Measurements from ENCODE around the gene BRWD1.
"Not testable (repeated sequence)": the region's sequence is repeated elsewhere in the genome, so short reads cannot be mapped to it uniquely, and the experiment has no call there.

The BRWD1 gene

DNA sequence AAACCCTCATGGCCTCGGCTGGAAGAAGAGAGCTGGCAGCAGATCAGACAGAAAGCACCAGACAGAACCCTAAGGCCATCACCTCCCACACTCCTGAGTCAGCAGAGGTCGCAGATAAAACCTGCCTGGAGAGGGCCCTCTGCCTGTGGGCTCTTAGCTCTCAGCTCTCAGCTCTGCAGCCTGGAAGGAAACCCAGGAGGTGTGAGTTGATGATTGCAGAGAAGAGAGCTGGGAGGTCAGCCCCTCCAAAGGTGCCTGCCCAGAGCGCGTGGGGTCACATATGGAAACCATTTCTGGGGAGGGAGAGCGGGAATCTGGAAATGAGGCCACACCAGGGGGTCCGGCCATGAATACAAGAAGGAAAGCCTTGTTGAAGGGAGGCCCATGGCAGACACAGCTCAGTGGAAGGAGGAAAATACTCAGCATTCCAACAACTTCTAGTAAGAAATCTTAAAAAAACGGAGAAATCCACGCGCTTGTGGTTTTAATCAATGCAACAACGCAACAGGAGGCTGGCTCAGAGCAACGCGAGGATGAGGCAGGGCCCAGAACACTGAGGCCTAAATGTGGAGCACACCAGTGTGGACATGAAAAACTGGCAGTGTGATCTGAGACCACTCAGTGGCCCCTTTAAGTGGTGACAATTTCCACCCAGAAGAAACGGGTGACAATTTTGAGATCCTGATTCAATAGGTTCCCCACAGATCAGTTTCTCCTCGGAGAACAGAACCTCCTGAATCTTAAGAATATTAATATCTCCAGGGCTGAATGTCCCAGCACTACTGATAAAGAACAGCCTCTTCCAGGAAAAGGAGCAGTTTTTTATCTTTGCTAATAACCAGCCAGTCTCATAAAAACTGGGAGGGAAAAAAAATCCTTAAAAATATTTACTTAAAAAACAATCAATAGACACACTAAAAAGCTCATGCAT lies 175.9 kb downstream of the BRWD1 start:
- DNase-seq (ENCODE audit: low read depth in 2 of 2, low spot score in 1 of 2), result no peak

DNA sequence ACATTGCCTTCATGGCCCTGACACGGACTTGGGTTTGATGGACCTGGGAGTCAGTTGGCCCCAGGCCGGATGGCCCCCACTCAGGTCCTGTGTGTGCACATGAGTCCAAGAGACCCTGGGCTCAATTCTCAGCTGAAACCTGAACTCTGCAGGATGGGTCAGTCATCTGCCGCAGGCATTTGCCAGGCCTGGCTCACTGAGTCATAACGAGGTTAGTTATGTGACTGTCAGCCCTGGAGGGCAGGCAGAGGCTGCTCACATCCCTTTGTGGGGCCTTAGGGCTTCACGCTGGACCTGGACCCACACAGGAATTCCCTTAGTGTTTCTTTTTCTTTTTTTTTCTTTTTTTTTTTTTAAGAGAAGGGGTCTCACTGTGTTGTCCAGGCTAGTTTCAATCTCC lies 176.7 kb downstream of the BRWD1 start:
- no peak for DNase-seq (ENCODE audit: low read depth in 2 of 2, low spot score in 1 of 2)

DNA sequence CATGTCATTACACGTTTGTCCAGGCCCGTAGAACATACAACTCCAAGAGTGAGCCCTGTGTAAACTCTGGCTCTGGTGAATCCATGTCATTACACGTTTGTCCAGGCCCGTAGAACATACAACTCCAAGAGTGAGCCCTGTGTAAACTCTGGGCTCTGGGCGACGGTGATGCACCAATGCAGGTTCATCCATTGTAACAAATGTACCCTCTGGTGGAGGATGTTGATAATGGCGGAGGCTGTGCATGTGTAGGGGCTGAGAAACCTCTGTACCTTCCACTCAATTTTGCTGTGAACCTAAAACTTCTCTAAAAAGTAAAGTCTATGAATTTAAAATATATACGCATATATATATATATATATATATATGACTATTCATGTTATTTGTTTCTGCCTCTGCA lies 177.3 kb downstream of the BRWD1 start:
- DNase-seq (ENCODE audit: low read depth in 2 of 2, low spot score in 1 of 2), result not testable (repeated sequence)

DNA sequence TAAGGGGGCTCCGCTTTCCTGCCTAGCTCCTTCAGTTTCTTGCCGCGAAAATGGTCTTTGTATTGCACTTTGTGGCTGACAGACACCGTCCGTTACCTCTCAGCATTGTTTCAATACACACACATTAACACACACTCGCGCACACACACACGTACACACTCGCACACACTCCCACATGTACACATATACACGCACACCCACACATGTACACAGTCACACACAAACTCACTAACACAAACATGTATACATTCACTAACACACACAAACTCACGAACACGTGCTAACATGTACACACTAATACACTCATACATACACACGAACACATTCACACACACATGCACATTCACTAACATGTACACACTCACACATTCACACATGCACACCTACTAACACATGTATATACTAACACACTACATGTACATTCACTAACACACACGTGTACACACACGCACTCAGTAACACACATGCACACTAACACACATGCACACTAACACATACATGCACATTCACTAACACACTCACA lies 179.1 kb downstream of the BRWD1 start:
- no peak for DNase-seq (ENCODE audit: low read depth in 2 of 2, low spot score in 1 of 2)
